HCEC 1CT (cell line): ENCODE measurements around the gene KRTDAP.

Experiments used
- DNase-seq: peaks from one replicate; pipeline ENCODE4 v3.0.0-alpha.2; 2017

KRTDAP gene

GRCh38 chr19:35490364-35490763, at the start of gene KRTDAP:
Gene KRTDAP (minus strand): TSS chr19:35490464. CDS start chr19:35490442, 22 bp downstream.
- DNase-seq, result no peak

GRCh38 chr19:35539850-35540249, 49.6 kb upstream of the KRTDAP start:
- no peak for DNase-seq

- no peak for DNase-seq
Observed at GRCh38 chr19:35539314-35539713, 49.0 kb upstream of the KRTDAP start.

- no peak for DNase-seq
Observed at GRCh38 chr19:35534803-35535480, 44.7 kb upstream of the KRTDAP start.

- peak; percentile 23 for DNase-seq
Observed at GRCh38 chr19:35533822-35534392, 43.6 kb upstream of the KRTDAP start.

GRCh38 chr19:35533201-35533821, 43.0 kb upstream of the KRTDAP start, which contains the start of gene GAPDHS:
Gene GAPDHS (plus strand): TSS chr19:35533456. CDS start chr19:35533528, 72 bp downstream.
- DNase-seq, result no peak

GRCh38 chr19:35531291-35531690, 41.0 kb upstream of the KRTDAP start:
- DNase-seq, result no peak

- DNase-seq, result no peak
Observed at GRCh38 chr19:35529241-35530218, 39.3 kb upstream of the KRTDAP start.

GRCh38 chr19:35528218-35529038, 38.2 kb upstream of the KRTDAP start, which contains the start of gene SBSN:
Gene SBSN (minus strand): TSS chr19:35528311. CDS start chr19:35528281, 30 bp downstream.
- peak; percentile 80 for DNase-seq

- no peak for DNase-seq
Observed at GRCh38 chr19:35525873-35526272, 35.6 kb upstream of the KRTDAP start.

- DNase-seq, result no peak
Observed at GRCh38 chr19:35524181-35524837, 34.0 kb upstream of the KRTDAP start.

GRCh38 chr19:35522745-35523327, 32.6 kb upstream of the KRTDAP start:
- DNase-seq, result no peak

GRCh38 chr19:35521124-35521743, 31.0 kb upstream of the KRTDAP start:
- DNase-seq, result no peak

- DNase-seq, result peak; percentile 30
Observed at GRCh38 chr19:35519291-35519690, 29.0 kb upstream of the KRTDAP start.

GRCh38 chr19:35518313-35518712, 28.0 kb upstream of the KRTDAP start:
- peak; percentile 96 for DNase-seq

- no peak for DNase-seq
Observed at GRCh38 chr19:35517342-35517741, 27.1 kb upstream of the KRTDAP start.

- no peak for DNase-seq
Observed at GRCh38 chr19:35516310-35516709, 26.0 kb upstream of the KRTDAP start.

GRCh38 chr19:35514282-35514809, 24.1 kb upstream of the KRTDAP start:
- peak; percentile 32 for DNase-seq

GRCh38 chr19:35513628-35514281, 23.5 kb upstream of the KRTDAP start, which contains the start of gene DMKN:
Gene DMKN (minus strand): TSS chr19:35513649. CDS start chr19:35513475, 174 bp downstream.
- peak; percentile 71 for DNase-seq
